GM23248 (cell line): Measurements from ENCODE around the gene BCL2L2. TPM values are rescaled to one million over a fixed set of nuclear protein-coding genes. Genes with fewer than 3 reads are reported as not detected.

ENCODE experiments used
- DNase-seq: peaks from one replicate; pipeline ENCODE4 v3.0.0-alpha.2; 2015
- H2AFZ ChIP-seq: fragments of 200-600 bp; sonication (generic); 2 replicates; pipeline ENCODE4 v1.6.1; 2016; ENCODE audit warnings: antibody characterized with exemption
- H3F3A ChIP-seq: fragments of 200-600 bp; sonication (generic); 2 replicates; pipeline ENCODE4 v1.6.1; 2016; ENCODE audit warnings: mild to moderate bottlenecking, antibody characterized with exemption, mixed run types; ENCODE audit not compliant: insufficient read depth
- H3K27ac ChIP-seq: fragments of 200-600 bp; sonication (generic); 2 replicates; pipeline ENCODE4 v1.5.1; 2016; ENCODE audit warnings: mild to moderate bottlenecking
- H3K27me3 ChIP-seq: fragments of 200-600 bp; sonication (generic); replicated peaks from 2 replicates; pipeline ENCODE4 v1.6.1; 2016; ENCODE audit warnings: mild to moderate bottlenecking; ENCODE audit not compliant: insufficient read depth
- H3K36me3 ChIP-seq: fragments of 200-600 bp; sonication (generic); 2 replicates; pipeline ENCODE4 v1.6.1; 2016; ENCODE audit warnings: low read depth, mild to moderate bottlenecking
- H3K4me1 ChIP-seq: fragments of 200-600 bp; sonication (generic); 2 replicates; pipeline ENCODE4 v1.6.1; 2016; ENCODE audit warnings: mild to moderate bottlenecking; ENCODE audit not compliant: insufficient read depth
- H3K4me2 ChIP-seq: fragments of 200-600 bp; sonication (generic); one replicate; pipeline ENCODE4 v1.6.1; 2016; ENCODE audit warnings: mild to moderate bottlenecking; ENCODE audit not compliant: unreplicated experiment
- H3K4me3 ChIP-seq: fragments of 200-600 bp; sonication (generic); 2 replicates; pipeline ENCODE4 v1.5.1; 2016; ENCODE audit warnings: mild to moderate bottlenecking
- H3K79me2 ChIP-seq: fragments of 200-600 bp; sonication (generic); 2 replicates; pipeline ENCODE4 v1.6.1; 2016; ENCODE audit warnings: mild to moderate bottlenecking; ENCODE audit not compliant: insufficient read depth
- H3K9ac ChIP-seq: fragments of 200-600 bp; sonication (generic); 2 replicates; pipeline ENCODE4 v1.6.1; 2016; ENCODE audit warnings: mild to moderate bottlenecking
- H3K9me2 ChIP-seq: fragments of 200-600 bp; sonication (generic); 2 replicates; pipeline ENCODE4 v1.6.1; 2016; ENCODE audit warnings: mixed run types, mild to moderate bottlenecking, moderate library complexity; ENCODE audit not compliant: insufficient read depth
- H3K9me3 ChIP-seq: fragments of 200-600 bp; sonication (generic); one replicate; pipeline ENCODE4 v1.6.1; 2017; ENCODE audit warnings: low read depth
- H4K20me1 ChIP-seq: fragments of 200-600 bp; sonication (generic); 2 replicates; pipeline ENCODE4 v1.6.0; 2016; ENCODE audit not compliant: insufficient read depth
- EZH2 ChIP-seq: fragments of 200-600 bp; sonication (generic); IDR thresholded peaks from 2 replicates; pipeline ENCODE4 v1.6.1; 2018; ENCODE audit warnings: antibody characterized with exemption, mild to moderate bottlenecking; ENCODE audit not compliant: insufficient read depth, poor library complexity, severe bottlenecking
- EZH2phosphoT487 ChIP-seq: fragments of 200-600 bp; sonication (generic); IDR thresholded peaks from 2 replicates; pipeline ENCODE4 v1.6.1; 2018; ENCODE audit warnings: antibody characterized with exemption, moderate library complexity, mild to moderate bottlenecking, low read depth; ENCODE audit not compliant: insufficient read depth
- WGBS, 2 experiments: methylation state at CpG; one replicate each; pipeline ENCODE4 v1.1.6; 2015 to 2017; ENCODE audit warnings: low lambda C conversion rate in 2 of 2, low coverage in 1 of 2; ENCODE audit errors: missing lambda C conversion rate in 2 of 2; 5-methylcytosine and 5-hydroxymethylcytosine counted together
- in situ Hi-C: fragments of 300-500 bp; cut with MboI; formaldehyde crosslinking; loops from 2 replicates; pipeline ENCODE4 v1.15.0; 2020
- polyA plus RNA-seq: library from polyadenylated mRNA; unstranded; fragments of >200 nt; fragmentation: Nextera tagmentation; extraction: Ambion mirVana; gene quantifications from 2 replicates; pipeline ENCODE4 v1.2.1, GENCODE V29; 2016
- total RNA-seq: library from RNA; depleted of rRNA; stranded (reverse); fragments of >200 nt; shearing (Covaris generic); gene quantifications from 2 replicates; pipeline ENCODE4 v1.2.3, GENCODE V29; 2014

The BCL2L2 gene
- total and polyA plus RNA-seq, 2 experiments from 2014 or later, result 6.4 to 35.0 TPM

GRCh38 chr14:23284654-23285529 lies 21.7 kb upstream of the BCL2L2 start:
- Histone ChIP-seq H3K4me2 (peak overlapping the region; percentile 92), H3K36me3 (no peaks in the 10 kb centered on the region), H3K4me1 (peaks cover 15% of the 10 kb centered on the region), H3K79me2 (peaks cover 29% of the 10 kb centered on the region), H4K20me1 (no peaks in the 10 kb centered on the region), H2AFZ (peak overlapping the region; percentile 95), H3K9me2 (no peaks in the 10 kb centered on the region), H3K9ac (peak overlapping the region; percentile 89), H3K27ac (peak overlapping the region; percentile 39), H3K4me3 (peak overlapping the region; percentile 88), H3K27me3 (no peaks in the 10 kb centered on the region), H3K9me3 (no peaks in the 10 kb centered on the region), H3F3A (peaks cover 7% of the 10 kb centered on the region)
- WGBS, 2 experiments, result 23 to 25% methylated on average over 9 of the region's 9 CpGs
- in situ Hi-C loops, result no loop called here
- TF ChIP-seq EZH2 (no peak), EZH2phosphoT487 (no peak)
- DNase-seq, result peak; percentile 51

GRCh38 chr14:23285530-23286019 lies 21.1 kb upstream of the BCL2L2 start:
- DNase-seq, result peak; percentile 42
- peak overlapping the region; percentile 88 for H3K4me3 ChIP-seq
- no peaks in the 10 kb centered on the region for H3K9me3 ChIP-seq
- peaks cover 24% of the 10 kb centered on the region for H3K79me2 ChIP-seq
- peaks cover 15% of the 10 kb centered on the region for H3K4me1 ChIP-seq
- no peaks in the 10 kb centered on the region for H4K20me1 ChIP-seq
- peak overlapping the region; percentile 39 for H3K27ac ChIP-seq
- 0% methylated on average over 9 to 21 of the region's 22 CpGs for WGBS, 2 experiments
- H3K27me3 ChIP-seq, result no peaks in the 10 kb centered on the region
- peak overlapping the region; percentile 95 for H2AFZ ChIP-seq
- no peaks in the 10 kb centered on the region for H3K36me3 ChIP-seq
- peak overlapping the region; percentile 92 for H3K4me2 ChIP-seq
- no peaks in the 10 kb centered on the region for H3K9me2 ChIP-seq
- TF ChIP-seq EZH2phosphoT487, result no peak
- TF ChIP-seq EZH2, result no peak
- H3F3A ChIP-seq, result peaks cover 7% of the 10 kb centered on the region
- H3K9ac ChIP-seq, result peak overlapping the region; percentile 89
- in situ Hi-C loops, result no loop called here

DNA sequence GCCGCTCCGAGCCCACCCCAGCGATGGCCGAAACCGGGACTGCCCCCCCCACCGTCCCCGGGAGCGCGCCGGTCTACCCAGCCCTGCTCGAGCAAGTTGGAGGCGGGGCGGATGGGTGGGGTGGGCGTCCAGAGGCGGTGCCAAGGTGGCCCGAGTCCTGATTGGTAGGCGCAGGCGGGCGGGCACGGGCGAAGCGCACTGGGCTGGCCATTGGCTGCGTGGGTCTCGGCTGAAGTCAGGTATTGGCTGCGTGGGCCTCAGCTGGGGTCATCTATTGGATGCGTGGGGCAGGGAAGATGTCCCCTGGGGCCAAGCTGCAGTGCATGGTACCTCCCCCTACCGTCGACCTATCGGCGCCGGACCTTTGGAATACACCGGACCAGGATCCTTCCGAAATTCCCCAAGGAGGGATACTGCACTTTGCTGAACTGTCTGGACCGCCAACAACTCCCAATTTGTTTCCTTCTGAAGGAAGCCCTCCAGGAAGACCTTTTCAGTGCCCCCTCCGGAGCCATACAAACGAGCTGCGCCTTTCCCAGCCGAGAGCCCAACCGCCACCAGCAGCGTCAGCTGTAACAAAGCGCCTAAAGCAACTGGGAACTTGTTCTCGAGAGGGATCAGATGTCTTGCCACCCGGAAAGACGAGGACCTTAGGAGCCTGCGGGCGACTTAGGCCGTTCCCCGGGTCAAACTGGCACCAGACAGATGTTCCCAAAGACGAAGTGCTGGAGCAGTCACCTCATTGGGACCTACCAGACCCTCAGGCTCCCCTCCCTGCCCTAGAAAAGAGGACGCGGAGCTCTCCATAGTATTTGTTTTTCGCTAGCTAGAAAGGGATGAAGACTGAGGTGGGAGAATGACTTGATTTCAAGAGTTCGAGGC lies 20.4 kb upstream of the BCL2L2 start, which contains the start of gene HOMEZ:
Gene HOMEZ, minus strand, starts transcription at position 113 of the 882 bp plus-strand sequence. CDS start 180 bp downstream, outside the sequence.
- peak within 1 kb of the TSS; percentile 95 for H2AFZ ChIP-seq
- H3K27me3 ChIP-seq, result no peaks in the 10 kb centered on the region
- DNase-seq, result peak; percentile 100
- no peaks in the 10 kb centered on the region for H3K9me3 ChIP-seq
- H3K4me1 ChIP-seq, result peaks cover 15% of the 10 kb centered on the region
- H3K27ac ChIP-seq, result peak within 1 kb of the TSS; percentile 84
- no peaks in the 10 kb centered on the region for H3K9me2 ChIP-seq
- peak within 1 kb of the TSS; percentile 88 for H3K4me3 ChIP-seq
- H3K9ac ChIP-seq, result peak within 1 kb of the TSS; percentile 89
- in situ Hi-C loops, result no loop called here
- H3K36me3 ChIP-seq, result no peaks in the 10 kb centered on the region
- H3K4me2 ChIP-seq, result peak within 1 kb of the TSS; percentile 92
- peaks cover 7% of the 10 kb centered on the region for H3F3A ChIP-seq
- no peak for TF ChIP-seq EZH2
- no peak for TF ChIP-seq EZH2phosphoT487
- peaks cover 24% of the 10 kb centered on the region for H3K79me2 ChIP-seq
- 3% methylated on average over 34 to 51 of the region's 53 CpGs for WGBS, 2 experiments
- H4K20me1 ChIP-seq, result no peaks in the 10 kb centered on the region

DNA sequence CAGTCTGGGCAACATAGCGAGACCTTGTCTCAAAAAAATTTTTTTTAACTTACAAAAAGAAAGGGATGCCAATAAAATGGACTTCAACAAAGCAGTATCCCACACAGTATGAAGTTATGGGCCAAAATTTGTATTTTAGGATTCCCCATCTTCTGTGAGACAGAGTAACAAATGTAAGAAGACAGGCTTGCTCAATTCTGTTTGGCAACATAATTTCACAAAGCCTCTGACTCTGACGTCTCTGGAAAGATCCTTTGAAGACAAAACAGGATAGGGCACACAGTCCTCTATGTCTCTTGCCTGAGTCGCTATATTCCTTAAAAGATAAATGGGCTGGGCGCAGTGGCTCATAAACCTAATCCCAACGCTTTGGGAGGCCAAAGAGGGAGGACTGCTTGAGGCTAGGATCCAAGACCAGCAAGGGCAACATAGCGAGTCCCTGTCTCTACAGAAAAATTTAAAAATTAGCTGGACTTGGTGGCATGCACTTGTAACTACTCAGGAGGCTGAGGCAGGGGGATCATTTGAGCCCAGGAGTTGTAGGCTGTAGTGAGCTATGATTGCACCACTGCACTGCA lies 19.6 kb upstream of the BCL2L2 start:
- WGBS, 2 experiments, result 74% methylated on average over 6 of the region's 6 CpGs
- Histone ChIP-seq H3K27ac (peak overlapping the region; percentile 84), H3F3A (peaks cover 7% of the 10 kb centered on the region), H3K36me3 (no peaks in the 10 kb centered on the region), H3K27me3 (no peaks in the 10 kb centered on the region), H3K4me3 (peak overlapping the region; percentile 88), H3K79me2 (peaks cover 23% of the 10 kb centered on the region), H3K4me1 (peaks cover 15% of the 10 kb centered on the region), H3K9me2 (no peaks in the 10 kb centered on the region), H3K4me2 (peak overlapping the region; percentile 87), H4K20me1 (no peaks in the 10 kb centered on the region), H3K9me3 (no peaks in the 10 kb centered on the region), H3K9ac (peak overlapping the region; percentile 79), H2AFZ (peak overlapping the region; percentile 95)
- no peak for TF ChIP-seq EZH2
- TF ChIP-seq EZH2phosphoT487, result no peak
- peak; percentile 41 for DNase-seq
- in situ Hi-C loops, result no loop called here
